GM23338 (cell line): Measurements from ENCODE around the gene ACD. TPM values are rescaled to one million over a fixed set of nuclear protein-coding genes. Genes with fewer than 3 reads are reported as not detected.
A peak's percentile ranks its signal among the peaks of the same experiment; 100 is the strongest.

Source experiments
- ATAC-seq: fragments of 200-7000 bp; cut with Tn5 transposase; 3 replicates; pipeline ENCODE4 v1.9.1; 2020
- DNase-seq: peaks from one replicate; pipeline ENCODE4 v3.0.0-alpha.2; 2015; ENCODE audit warnings: low spot score
- H2AFZ ChIP-seq: fragments of 200-600 bp; sonication (generic); 2 replicates; pipeline ENCODE4 v1.8.0; 2016; ENCODE audit warnings: antibody characterized with exemption, mild to moderate bottlenecking, moderate library complexity
- H3F3A ChIP-seq: fragments of 200-600 bp; sonication (generic); replicated peaks from 2 replicates; pipeline ENCODE4 v1.8.0; 2017; ENCODE audit warnings: antibody characterized with exemption, mixed run types, low read depth
- H3K27ac ChIP-seq: fragments of 200-600 bp; sonication (generic); 2 replicates; pipeline ENCODE4 v1.6.1; 2016; ENCODE audit warnings: low read depth
- H3K27me3 ChIP-seq: fragments of 200-600 bp; sonication (generic); 2 replicates; pipeline ENCODE4 v1.8.0; 2016; ENCODE audit warnings: mild to moderate bottlenecking, mixed run types, moderate library complexity; ENCODE audit not compliant: insufficient read depth
- H3K36me3 ChIP-seq: fragments of 200-600 bp; sonication (generic); 2 replicates; pipeline ENCODE4 v1.8.0; 2016; ENCODE audit warnings: mild to moderate bottlenecking; ENCODE audit not compliant: insufficient read depth
- H3K4me1 ChIP-seq: fragments of 200-600 bp; sonication (generic); 2 replicates; pipeline ENCODE4 v1.8.0; 2016; ENCODE audit warnings: mild to moderate bottlenecking, moderate library complexity; ENCODE audit not compliant: insufficient read depth
- H3K4me2 ChIP-seq: fragments of 200-600 bp; sonication (generic); 2 replicates; pipeline ENCODE4 v1.7.1; 2017; ENCODE audit warnings: mixed run types
- H3K4me3 ChIP-seq: fragments of 200-600 bp; sonication (generic); 2 replicates; pipeline ENCODE4 v1.6.1; 2016; ENCODE audit warnings: mixed run types
- H3K79me2 ChIP-seq: fragments of 200-600 bp; sonication (generic); replicated peaks from 2 replicates; pipeline ENCODE4 v1.8.0; 2017; ENCODE audit warnings: mild to moderate bottlenecking; ENCODE audit not compliant: insufficient read depth
- H3K9me2 ChIP-seq: fragments of 200-600 bp; sonication (generic); 2 replicates; pipeline ENCODE4 v1.8.0; 2017; ENCODE audit not compliant: insufficient read depth
- H4K20me1 ChIP-seq: fragments of 200-600 bp; sonication (generic); replicated peaks from 2 replicates; pipeline ENCODE4 v1.8.0; 2017; ENCODE audit warnings: mild to moderate bottlenecking; ENCODE audit not compliant: insufficient read depth
- H3K27ac Mint-ChIP-seq: 2 replicates; pipeline ENCODE4 v1.8.0; 2020; ENCODE audit warnings: inconsistent platforms, mild to moderate bottlenecking, moderate library complexity, mixed read lengths
- H3K27me3 Mint-ChIP-seq: 3 replicates; pipeline ENCODE4 v1.8.0; 2022; ENCODE audit warnings: low read depth, mild to moderate bottlenecking, moderate library complexity, mixed read lengths, inconsistent platforms; ENCODE audit not compliant: insufficient read depth, poor library complexity
- H3K36me3 Mint-ChIP-seq: 3 replicates; pipeline ENCODE4 v1.8.0; 2021; ENCODE audit warnings: low read depth, mild to moderate bottlenecking, inconsistent platforms, moderate library complexity, mixed read lengths
- H3K4me1 Mint-ChIP-seq: 3 replicates; pipeline ENCODE4 v1.8.0; 2020; ENCODE audit warnings: mild to moderate bottlenecking, inconsistent platforms, mixed read lengths
- H3K4me3 Mint-ChIP-seq: 3 replicates; pipeline ENCODE4 v1.8.0; 2021; ENCODE audit warnings: moderate library complexity, mild to moderate bottlenecking, inconsistent platforms, mixed read lengths
- H3K9me3 Mint-ChIP-seq: 3 replicates; pipeline ENCODE4 v1.8.0; 2020; ENCODE audit warnings: moderate library complexity, mild to moderate bottlenecking, inconsistent platforms, mixed read lengths
- CREB1 ChIP-seq: fragments of 250-450 bp; sonication (Bioruptor Pico); IDR thresholded peaks from 2 replicates; pipeline ENCODE4 v1.5.0; 2020; ENCODE audit warnings: low read depth, mild to moderate bottlenecking, moderate library complexity
- EZH2phosphoT487 ChIP-seq: fragments of 200-600 bp; sonication (generic); IDR thresholded peaks from one replicate; pipeline ENCODE4 v1.8.1; 2018; ENCODE audit warnings: antibody characterized with exemption; ENCODE audit not compliant: unreplicated experiment
- JUNB ChIP-seq: IDR thresholded peaks from one replicate; pipeline ENCODE4 v1.6.1; 2016; ENCODE audit warnings: antibody characterized with exemption; ENCODE audit not compliant: unreplicated experiment
- polyA plus RNA-seq: library from polyadenylated mRNA; unstranded; fragments of >200 nt; fragmentation: Nextera tagmentation; extraction: Ambion mirVana; gene quantifications from 2 replicates; pipeline ENCODE4 v1.2.1, GENCODE V29; 2016
- total RNA-seq: library from RNA; depleted of rRNA; stranded (reverse); fragments of >200 nt; shearing (Covaris generic); gene quantifications from 2 replicates; pipeline ENCODE4 v1.2.3, GENCODE V29; 2014; rRNA removed
- TF ChIP-seq, protein P1 (sequence below), 2 experiments: fragments of 200-600 bp in 1 of 2; sonication (generic) in 1 of 2; conservative IDR thresholded peaks; 2 replicates each; pipeline versions ENCODE4 v1.5.1 to v1.6.1; 2016 to 2017; ENCODE audit warnings: antibody characterized with exemption in 2 of 2, low read depth in 2 of 2, mild to moderate bottlenecking in 2 of 2, moderate library complexity in 1 of 2

Gene ACD
- total and polyA plus RNA-seq, 2 experiments from 2014 or later = 38.7 to 51.7 TPM

DNA sequence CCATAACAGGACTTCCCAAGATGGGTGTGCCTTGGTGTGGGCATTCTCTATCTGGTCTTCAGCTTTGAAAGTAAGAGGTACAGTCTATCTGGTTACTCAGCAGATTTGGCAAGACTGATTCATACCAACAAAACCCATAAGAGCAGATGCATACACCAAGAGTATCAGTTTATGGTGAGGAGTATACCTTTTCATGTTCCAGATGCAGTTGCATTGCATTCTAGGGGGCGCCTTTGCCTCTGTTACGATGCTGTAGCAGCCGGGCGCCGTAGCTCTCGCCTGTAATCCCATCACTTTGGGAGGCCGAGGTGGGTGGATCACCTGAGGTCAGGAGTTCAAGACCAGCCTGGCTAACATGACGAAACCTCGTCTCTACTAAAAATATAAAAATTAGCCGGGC is 46.3 kb downstream of the ACD start:
- no peak overlapping the region for H3K4me3 ChIP-seq
- H3K27ac ChIP-seq = 0 out of 2 replicates have a peak overlapping the region, but pooled peaks have one; percentile 39
- no peak for TF ChIP-seq JUNB
- 0 out of 2 replicates have a peak, but pooled peaks have one; percentile 12 for TF ChIP-seq CREB1
- TF ChIP-seq, protein P1, sequence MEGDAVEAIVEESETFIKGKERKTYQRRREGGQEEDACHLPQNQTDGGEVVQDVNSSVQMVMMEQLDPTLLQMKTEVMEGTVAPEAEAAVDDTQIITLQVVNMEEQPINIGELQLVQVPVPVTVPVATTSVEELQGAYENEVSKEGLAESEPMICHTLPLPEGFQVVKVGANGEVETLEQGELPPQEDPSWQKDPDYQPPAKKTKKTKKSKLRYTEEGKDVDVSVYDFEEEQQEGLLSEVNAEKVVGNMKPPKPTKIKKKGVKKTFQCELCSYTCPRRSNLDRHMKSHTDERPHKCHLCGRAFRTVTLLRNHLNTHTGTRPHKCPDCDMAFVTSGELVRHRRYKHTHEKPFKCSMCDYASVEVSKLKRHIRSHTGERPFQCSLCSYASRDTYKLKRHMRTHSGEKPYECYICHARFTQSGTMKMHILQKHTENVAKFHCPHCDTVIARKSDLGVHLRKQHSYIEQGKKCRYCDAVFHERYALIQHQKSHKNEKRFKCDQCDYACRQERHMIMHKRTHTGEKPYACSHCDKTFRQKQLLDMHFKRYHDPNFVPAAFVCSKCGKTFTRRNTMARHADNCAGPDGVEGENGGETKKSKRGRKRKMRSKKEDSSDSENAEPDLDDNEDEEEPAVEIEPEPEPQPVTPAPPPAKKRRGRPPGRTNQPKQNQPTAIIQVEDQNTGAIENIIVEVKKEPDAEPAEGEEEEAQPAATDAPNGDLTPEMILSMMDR (conservative IDR thresholded peaks at IDR 0.05; ENCODE audit: low read depth in 2 of 2) = peak; percentile 72 to 75
- Mint-ChIP-seq H3K4me1 (no peaks in the 10 kb centered on the region), H3K4me3 (no peak overlapping the region), H3K27me3 (no peaks in the 10 kb centered on the region), H3K36me3 (peaks cover 67% of the 10 kb centered on the region), H3K27ac (no peak overlapping the region), H3K9me3 (no peaks in the 10 kb centered on the region)
- no peaks in the 10 kb centered on the region for H3K27me3 ChIP-seq
- no peak overlapping the region for H2AFZ ChIP-seq
- no peaks in the 10 kb centered on the region for H3K4me1 ChIP-seq
- H3F3A ChIP-seq = peaks cover 10% of the 10 kb centered on the region; the same call in 1 of the 2 replicates
- peaks cover 7% of the 10 kb centered on the region for H3K79me2 ChIP-seq
- DNase-seq (peak; percentile 85), ATAC-seq (peak; percentile 94)
- H3K36me3 ChIP-seq = peaks cover 25% of the 10 kb centered on the region
- H3K4me2 ChIP-seq = no peak overlapping the region
- no peaks in the 10 kb centered on the region for H3K9me2 ChIP-seq
- peaks cover 10% of the 10 kb centered on the region for H4K20me1 ChIP-seq

DNA sequence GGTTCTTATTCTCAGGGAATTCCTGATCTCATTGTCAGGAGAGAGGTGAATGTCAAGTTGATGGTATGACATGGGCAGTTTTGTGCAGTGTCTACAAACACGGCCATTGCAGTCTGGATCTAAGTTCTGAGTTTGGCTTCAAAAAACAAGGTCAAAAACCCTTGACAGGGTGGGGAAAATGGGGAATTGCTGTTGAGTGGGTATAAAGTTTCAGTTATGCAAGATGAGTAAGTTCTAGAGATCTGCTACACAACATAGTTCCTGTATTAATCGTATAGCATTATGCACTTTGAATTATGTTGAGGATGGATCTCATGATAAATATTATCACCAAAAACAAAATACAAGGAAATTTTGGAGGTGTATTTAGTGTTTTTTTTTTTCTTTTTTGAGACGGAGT is 51.7 kb downstream of the ACD start:
- no peak overlapping the region for H3K4me3 Mint-ChIP-seq
- H3K4me3 ChIP-seq = no peak overlapping the region
- H3F3A ChIP-seq = peaks cover 9% of the 10 kb centered on the region; the same call in 1 of the 2 replicates
- H3K27me3 Mint-ChIP-seq = no peaks in the 10 kb centered on the region
- H3K4me1 Mint-ChIP-seq = peaks cover 2% of the 10 kb centered on the region; the same call in 1 of the 3 replicates
- H3K4me1 ChIP-seq = peaks cover 7% of the 10 kb centered on the region; the same call in 1 of the 2 replicates
- ATAC-seq (no peak), DNase-seq (no peak)
- H3K27ac ChIP-seq = no peak overlapping the region
- no peak for TF ChIP-seq EZH2phosphoT487
- H3K27me3 ChIP-seq = no peaks in the 10 kb centered on the region
- peaks cover 57% of the 10 kb centered on the region for H3K79me2 ChIP-seq
- peaks cover 29% of the 10 kb centered on the region; the same call in 2 of the 3 replicates for H3K36me3 Mint-ChIP-seq
- no peak overlapping the region for H3K27ac Mint-ChIP-seq
- H3K9me2 ChIP-seq = no peaks in the 10 kb centered on the region
- H3K4me2 ChIP-seq = no peak overlapping the region
- H4K20me1 ChIP-seq = peaks cover 3% of the 10 kb centered on the region; the same call in 1 of the 2 replicates
- no peak overlapping the region for H2AFZ ChIP-seq
- peaks cover 19% of the 10 kb centered on the region for H3K36me3 ChIP-seq
- no peaks in the 10 kb centered on the region for H3K9me3 Mint-ChIP-seq

Other genes with a start within 250 kb of the ACD start
- 2.3 and 2.7 TPM in 2 replicates for gene ZDHHC1, start 243.8 kb downstream of the ACD start, total RNA-seq
- 1.4 and 1.6 TPM in 2 replicates for gene ZDHHC1, start 243.8 kb downstream of the ACD start, polyA plus RNA-seq
- 23.0 and 25.1 TPM in 2 replicates for gene HSD11B2, start 229.1 kb downstream of the ACD start, total RNA-seq
- 14.8 and 16.6 TPM in 2 replicates for gene HSD11B2, start 229.1 kb downstream of the ACD start, polyA plus RNA-seq
- gene ATP6V0D1, start 179.1 kb downstream of the ACD start, total RNA-seq = 68.7 and 69.4 TPM in 2 replicates
- gene ATP6V0D1, start 179.1 kb downstream of the ACD start, polyA plus RNA-seq = 19.5 and 20.6 TPM in 2 replicates
- gene AGRP, start 176.7 kb downstream of the ACD start, total RNA-seq = not detected in 2 replicates
- gene AGRP, start 176.7 kb downstream of the ACD start, polyA plus RNA-seq = not detected in 2 replicates
- gene RIPOR1, start 131.4 kb downstream of the ACD start, total RNA-seq = 7.4 and 22.4 TPM in 2 replicates
- gene RIPOR1, start 131.4 kb downstream of the ACD start, polyA plus RNA-seq = 6.8 and 7.6 TPM in 2 replicates
- 64.5 and 81.0 TPM in 2 replicates for gene CTCF, start 97.7 kb downstream of the ACD start, total RNA-seq
- gene CTCF, start 97.7 kb downstream of the ACD start, polyA plus RNA-seq = 67.7 and 72.3 TPM in 2 replicates
- 14.0 and 17.4 TPM in 2 replicates for gene CARMIL2, start 15.1 kb downstream of the ACD start, total RNA-seq
- 17.4 and 23.4 TPM in 2 replicates for gene CARMIL2, start 15.1 kb downstream of the ACD start, polyA plus RNA-seq
- 15.1 and 15.7 TPM in 2 replicates for gene PARD6A, start 700 bp upstream of the ACD start, total RNA-seq
- gene PARD6A, start 700 bp upstream of the ACD start, polyA plus RNA-seq = 9.1 and 11.1 TPM in 2 replicates
- gene ENKD1, start 6.5 kb upstream of the ACD start, total RNA-seq = 10.2 and 11.6 TPM in 2 replicates
- 10.1 and 11.8 TPM in 2 replicates for gene ENKD1, start 6.5 kb upstream of the ACD start, polyA plus RNA-seq
- gene C16orf86, start 6.6 kb upstream of the ACD start, total RNA-seq = 0.87 and 8.2 TPM in 2 replicates
- gene C16orf86, start 6.6 kb upstream of the ACD start, polyA plus RNA-seq = 0.90 and 1.1 TPM in 2 replicates
- gene GFOD2, start 59.1 kb upstream of the ACD start, total RNA-seq = 27.5 and 34.3 TPM in 2 replicates
- 16.5 and 19.3 TPM in 2 replicates for gene GFOD2, start 59.1 kb upstream of the ACD start, polyA plus RNA-seq
- gene RANBP10, start 146.3 kb upstream of the ACD start, total RNA-seq = 9.0 and 9.2 TPM in 2 replicates
- gene RANBP10, start 146.3 kb upstream of the ACD start, polyA plus RNA-seq = 13.6 and 18.0 TPM in 2 replicates
- gene TSNAXIP1, start 146.6 kb upstream of the ACD start, total RNA-seq = 2.4 TPM in 1 of 2 replicates, not detected in the other
- gene TSNAXIP1, start 146.6 kb upstream of the ACD start, polyA plus RNA-seq = 0.97 and 1.4 TPM in 2 replicates
- 102 and 115 TPM in 2 replicates for gene THAP11, start 182.1 kb upstream of the ACD start, total RNA-seq
- gene THAP11, start 182.1 kb upstream of the ACD start, polyA plus RNA-seq = 37.3 and 39.5 TPM in 2 replicates
- 158 and 321 TPM in 2 replicates for gene NUTF2, start 186.7 kb upstream of the ACD start, total RNA-seq
- 373 and 391 TPM in 2 replicates for gene NUTF2, start 186.7 kb upstream of the ACD start, polyA plus RNA-seq
- gene CENPT, start 187.4 kb upstream of the ACD start, total RNA-seq = 31.8 and 55.4 TPM in 2 replicates
- gene CENPT, start 187.4 kb upstream of the ACD start, polyA plus RNA-seq = 59.2 and 63.8 TPM in 2 replicates
- 74.2 and 98.5 TPM in 2 replicates for gene EDC4, start 212.8 kb upstream of the ACD start, total RNA-seq
- 34.8 and 39.6 TPM in 2 replicates for gene EDC4, start 212.8 kb upstream of the ACD start, polyA plus RNA-seq
- 13.8 and 14.0 TPM in 2 replicates for gene NRN1L, start 224.6 kb upstream of the ACD start, total RNA-seq
- 26.1 and 33.8 TPM in 2 replicates for gene NRN1L, start 224.6 kb upstream of the ACD start, polyA plus RNA-seq
- 22.1 and 23.9 TPM in 2 replicates for gene PSKH1, start 233.0 kb upstream of the ACD start, total RNA-seq
- gene PSKH1, start 233.0 kb upstream of the ACD start, polyA plus RNA-seq = 8.3 and 14.3 TPM in 2 replicates